Measurements from ENCODE around the gene STOML3. TPM values are rescaled to one million over a fixed set of nuclear protein-coding genes. Genes with fewer than 3 reads are reported as not detected.

The STOML3 gene
- total and polyA plus RNA-seq, 8 donors, result 0.35 to 3.5 (median 1.8) TPM; not detected in 1

GRCh38 chr13:38998739-38999138 is 8.1 kb upstream of the STOML3 start:
- no peak for DNase-seq
- no peak for TF ChIP-seq CTCF (IDR thresholded peaks at IDR 0.05)
- Histone ChIP-seq H3K4me3 (no peak overlapping the region), H3K36me3 (no peaks in the 10 kb centered on the region), H3K27me3 (no peaks in the 10 kb centered on the region), H3K27ac (no peak overlapping the region), H3K9me3 (no peaks in the 10 kb centered on the region), H3K4me1 (no peaks in the 10 kb centered on the region)
- intact Hi-C loops (cut with DNase I), result no loop called here
- no peak for ATAC-seq

- Histone ChIP-seq H3K4me3 (no peak overlapping the region), H3K9me3 (no peaks in the 10 kb centered on the region), H3K4me1 (no peaks in the 10 kb centered on the region), H3K27me3 (no peaks in the 10 kb centered on the region), H3K36me3 (no peaks in the 10 kb centered on the region), H3K27ac (no peak overlapping the region)
- TF ChIP-seq CTCF (IDR thresholded peaks at IDR 0.05), result no peak
- ATAC-seq, result no peak
- intact Hi-C loops (cut with DNase I), result no loop called here
- DNase-seq, result no peak
Observed at GRCh38 chr13:38993381-38993780, 2.8 kb upstream of the STOML3 start.

GRCh38 chr13:38981096-38981495 is 9.5 kb downstream of the STOML3 start:
- TF ChIP-seq CTCF (IDR thresholded peaks at IDR 0.05), result no peak
- no peak for ATAC-seq
- H3K27me3 ChIP-seq, result no peaks in the 10 kb centered on the region
- H3K27ac ChIP-seq, result no peak overlapping the region
- DNase-seq, result no peak
- H3K9me3 ChIP-seq, result peaks cover 0 to 17% of the 10 kb centered on the region in 2 donors
- no peaks in the 10 kb centered on the region for H3K36me3 ChIP-seq
- H3K4me1 ChIP-seq, result no peaks in the 10 kb centered on the region
- H3K4me3 ChIP-seq, result no peak overlapping the region
- intact Hi-C loops (cut with DNase I), result no loop called here

GRCh38 chr13:38980750-38981078 is 9.9 kb downstream of the STOML3 start:
- no peak overlapping the region for H3K4me3 ChIP-seq
- no peaks in the 10 kb centered on the region for H3K4me1 ChIP-seq
- ATAC-seq (no peak), DNase-seq (no peak)
- H3K36me3 ChIP-seq, result no peaks in the 10 kb centered on the region
- no peaks in the 10 kb centered on the region for H3K27me3 ChIP-seq
- no peak overlapping the region for H3K27ac ChIP-seq
- intact Hi-C loops (cut with DNase I), result no loop called here
- TF ChIP-seq CTCF (IDR thresholded peaks at IDR 0.05), result no peak
- H3K9me3 ChIP-seq, result peaks cover 0 to 17% of the 10 kb centered on the region in 2 donors

- no peaks in the 10 kb centered on the region for H3K27me3 ChIP-seq
- DNase-seq (peak in 2 of 4 donors; percentile 24 to 64), ATAC-seq (no peak)
- TF ChIP-seq CTCF (IDR thresholded peaks at IDR 0.05), result no peak
- H3K4me1 ChIP-seq, result no peaks in the 10 kb centered on the region
- peaks cover 0 to 17% of the 10 kb centered on the region in 2 donors for H3K9me3 ChIP-seq
- no peak overlapping the region for H3K27ac ChIP-seq
- no peaks in the 10 kb centered on the region for H3K36me3 ChIP-seq
- no peak overlapping the region for H3K4me3 ChIP-seq
- intact Hi-C loops (cut with DNase I), result no loop called here
Observed at GRCh38 chr13:38979891-38980749, 10.5 kb downstream of the STOML3 start.
